Colonic mucosa (tissue), 4 donors: ENCODE measurements around the gene SMC6. TPM values are rescaled to one million over a fixed set of nuclear protein-coding genes. Genes with fewer than 3 reads are reported as not detected.

ENCODE experiments used
- DNase-seq: peaks from one replicate; pipeline ENCODE4 v3.0.0-alpha.2; 2020
- H3K27ac ChIP-seq: fragments of 200-600 bp; one replicate; pipeline ENCODE4 v1.8.0; 2021
- H3K27me3 ChIP-seq: fragments of 200-600 bp; one replicate; pipeline ENCODE4 v1.8.0; 2021
- H3K36me3 ChIP-seq: fragments of 200-600 bp; one replicate; pipeline ENCODE4 v1.8.0; 2021
- H3K4me1 ChIP-seq: fragments of 200-600 bp; one replicate; pipeline ENCODE4 v1.8.0; 2021; ENCODE audit warnings: mild to moderate bottlenecking
- H3K4me3 ChIP-seq: fragments of 200-600 bp; one replicate; pipeline ENCODE4 v1.8.0; 2021
- H3K9ac ChIP-seq, 2 donors: one replicate each; pipeline ENCODE4 v1.7.0; 2013; ENCODE audit warnings: control low read depth in 2 of 2, low read depth in 2 of 2, low read length in 2 of 2
- H3K9me3 ChIP-seq: fragments of 200-600 bp; one replicate; pipeline ENCODE4 v1.8.0; 2021
- intact Hi-C: fragments of 100-400 bp; cut with DNase I; formaldehyde crosslinking; loops from one replicate; pipeline ENCODE4 v1.14.1; 2022
- total RNA-seq, 2 donors: library from RNA; stranded (reverse); fragmentation: NEBNext Ultra II Directional in 1 of 2; extraction: Animal tissue kit (Norgen Biotek cat#: 25700) in 1 of 2; gene quantifications; one replicate each; pipeline ENCODE4 v1.2.1, GENCODE V29; 2021
- TF ChIP-seq, protein P1 (sequence below): fragments of 200-600 bp; IDR thresholded peaks from one replicate; pipeline ENCODE4 v1.8.0; 2022; ENCODE audit warnings: antibody characterized with exemption, mild to moderate bottlenecking
- donor health status: healthy.
- donor health status: DM: no; HTN: no; CAD: no.
- donor health status: DM: no; HTN: no; CAD: no.

The SMC6 gene
- total RNA-seq, 2 donors from 2014 or later, result 23.3 to 25.2 TPM

DNA sequence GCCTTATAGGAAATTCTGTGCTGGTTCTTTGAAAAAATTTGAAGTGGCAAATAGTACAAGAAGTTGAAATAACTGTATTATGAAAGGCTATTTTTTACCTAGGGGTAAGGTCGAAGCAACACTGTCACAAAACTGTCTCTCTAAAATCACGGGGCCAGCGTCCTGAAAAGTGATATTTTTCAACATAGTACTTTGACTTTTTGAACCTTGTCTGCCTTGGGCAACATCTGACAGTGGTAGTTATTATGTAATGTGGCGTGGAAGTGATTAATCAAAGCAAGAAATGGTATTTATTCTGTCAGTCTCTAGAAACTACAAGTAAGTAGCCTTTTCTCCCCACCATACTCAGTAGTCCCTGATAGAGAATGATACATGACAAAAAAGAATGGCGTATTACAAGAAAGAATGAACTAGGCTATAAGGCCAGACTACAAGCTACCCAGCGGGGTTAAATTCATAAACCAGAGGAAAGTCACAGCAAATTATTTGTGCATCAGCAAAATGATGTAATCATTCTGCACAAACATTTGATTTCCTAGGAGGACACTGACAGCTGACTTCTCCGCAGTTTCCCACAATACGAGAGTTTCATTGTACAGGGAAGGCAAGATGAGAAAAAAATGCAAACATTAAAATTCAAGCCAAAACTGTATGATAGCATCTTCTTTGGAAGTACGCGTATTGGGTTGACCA, 10.2 kb upstream of the SMC6 start:
- no peak for DNase-seq
- Histone ChIP-seq H3K36me3 (no peaks in the 10 kb centered on the region), H3K4me3 (no peak overlapping the region), H3K27me3 (no peaks in the 10 kb centered on the region), H3K27ac (no peak overlapping the region), H3K4me1 (no peaks in the 10 kb centered on the region), H3K9me3 (no peaks in the 10 kb centered on the region), H3K9ac (no peak overlapping the region)
- intact Hi-C loops, result no loop called here
- TF ChIP-seq, protein P1, sequence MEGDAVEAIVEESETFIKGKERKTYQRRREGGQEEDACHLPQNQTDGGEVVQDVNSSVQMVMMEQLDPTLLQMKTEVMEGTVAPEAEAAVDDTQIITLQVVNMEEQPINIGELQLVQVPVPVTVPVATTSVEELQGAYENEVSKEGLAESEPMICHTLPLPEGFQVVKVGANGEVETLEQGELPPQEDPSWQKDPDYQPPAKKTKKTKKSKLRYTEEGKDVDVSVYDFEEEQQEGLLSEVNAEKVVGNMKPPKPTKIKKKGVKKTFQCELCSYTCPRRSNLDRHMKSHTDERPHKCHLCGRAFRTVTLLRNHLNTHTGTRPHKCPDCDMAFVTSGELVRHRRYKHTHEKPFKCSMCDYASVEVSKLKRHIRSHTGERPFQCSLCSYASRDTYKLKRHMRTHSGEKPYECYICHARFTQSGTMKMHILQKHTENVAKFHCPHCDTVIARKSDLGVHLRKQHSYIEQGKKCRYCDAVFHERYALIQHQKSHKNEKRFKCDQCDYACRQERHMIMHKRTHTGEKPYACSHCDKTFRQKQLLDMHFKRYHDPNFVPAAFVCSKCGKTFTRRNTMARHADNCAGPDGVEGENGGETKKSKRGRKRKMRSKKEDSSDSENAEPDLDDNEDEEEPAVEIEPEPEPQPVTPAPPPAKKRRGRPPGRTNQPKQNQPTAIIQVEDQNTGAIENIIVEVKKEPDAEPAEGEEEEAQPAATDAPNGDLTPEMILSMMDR, result no peak

DNA sequence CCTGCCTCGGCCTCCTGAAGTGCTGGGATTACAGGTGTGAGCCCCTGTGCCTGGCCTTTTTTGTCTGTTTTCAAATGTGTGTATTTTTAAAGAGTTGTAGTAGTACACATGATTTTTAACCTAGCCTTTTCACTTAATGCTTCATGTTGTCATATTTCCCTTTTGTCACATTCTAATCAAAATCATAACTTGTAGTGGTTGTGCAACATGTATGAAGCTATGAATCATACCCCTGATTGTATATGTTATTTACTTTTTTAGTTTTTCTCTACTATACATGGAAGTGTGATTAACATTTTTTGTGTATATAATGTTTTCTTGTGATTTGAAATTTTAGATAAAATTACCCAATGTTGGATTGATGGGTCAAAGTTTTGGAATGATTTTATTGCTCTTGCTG, 8.8 kb upstream of the SMC6 start:
- Histone ChIP-seq H3K9me3 (no peaks in the 10 kb centered on the region), H3K9ac (no peak overlapping the region), H3K36me3 (no peaks in the 10 kb centered on the region), H3K27me3 (no peaks in the 10 kb centered on the region), H3K4me3 (no peak overlapping the region), H3K27ac (no peak overlapping the region), H3K4me1 (no peaks in the 10 kb centered on the region)
- DNase-seq, result no peak
- TF ChIP-seq, protein P1, result no peak
- intact Hi-C loops, result no loop called here

DNA sequence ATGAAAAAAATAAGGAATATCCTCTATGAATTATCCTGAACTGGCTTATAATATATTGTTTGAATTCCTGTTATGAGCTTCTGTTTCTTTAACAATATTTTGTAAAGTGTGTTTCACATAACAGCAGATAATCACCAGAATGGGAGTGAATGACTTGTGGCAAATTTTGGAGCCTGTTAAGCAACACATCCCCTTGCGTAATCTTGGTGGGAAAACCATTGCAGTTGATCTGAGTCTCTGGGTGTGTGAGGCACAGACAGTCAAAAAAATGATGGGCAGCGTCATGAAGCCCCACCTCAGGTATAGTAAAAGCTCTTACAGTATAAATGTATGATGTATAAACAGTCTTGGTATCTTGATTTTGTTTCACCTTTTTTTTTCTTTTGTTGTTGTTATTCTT, 6.2 kb upstream of the SMC6 start:
- Histone ChIP-seq H3K27me3 (no peaks in the 10 kb centered on the region), H3K9me3 (no peaks in the 10 kb centered on the region), H3K4me1 (no peaks in the 10 kb centered on the region), H3K4me3 (no peak overlapping the region), H3K9ac (no peak overlapping the region), H3K36me3 (no peaks in the 10 kb centered on the region), H3K27ac (no peak overlapping the region)
- TF ChIP-seq, protein P1, result no peak
- no peak for DNase-seq
- intact Hi-C loops, result loop anchor here (10.0 kb wide), 1 partner anchor 65 kb away; no protein-coding TSS in a partner anchor

DNA sequence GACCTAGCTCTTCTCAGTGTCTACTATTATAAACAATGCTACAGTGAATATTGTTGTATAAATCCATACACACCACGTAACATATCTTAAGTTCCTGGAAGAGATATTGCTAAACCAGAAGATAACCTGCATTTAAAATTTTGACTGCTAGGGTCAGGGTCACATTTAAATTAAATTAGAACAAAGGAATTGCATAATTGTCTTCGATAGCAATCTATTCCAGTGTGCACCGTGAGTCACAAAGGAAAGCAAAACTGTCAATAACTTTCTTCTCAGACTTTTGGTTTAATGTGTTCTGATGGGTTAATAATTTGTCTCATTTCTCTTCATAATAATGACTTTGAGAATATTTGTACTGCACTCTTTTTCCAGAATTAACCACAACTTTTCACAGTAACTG, 4.5 kb upstream of the SMC6 start:
- H3K9me3 ChIP-seq, result no peaks in the 10 kb centered on the region
- H3K9ac ChIP-seq, result no peak overlapping the region
- no peaks in the 10 kb centered on the region for H3K36me3 ChIP-seq
- intact Hi-C loops, result loop anchor here (10.0 kb wide), 1 partner anchor 67 kb away; no protein-coding TSS in a partner anchor
- TF ChIP-seq, protein P1, result no peak
- H3K27me3 ChIP-seq, result no peaks in the 10 kb centered on the region
- DNase-seq, result no peak
- no peaks in the 10 kb centered on the region for H3K4me1 ChIP-seq
- H3K27ac ChIP-seq, result no peak overlapping the region
- no peak overlapping the region for H3K4me3 ChIP-seq

DNA sequence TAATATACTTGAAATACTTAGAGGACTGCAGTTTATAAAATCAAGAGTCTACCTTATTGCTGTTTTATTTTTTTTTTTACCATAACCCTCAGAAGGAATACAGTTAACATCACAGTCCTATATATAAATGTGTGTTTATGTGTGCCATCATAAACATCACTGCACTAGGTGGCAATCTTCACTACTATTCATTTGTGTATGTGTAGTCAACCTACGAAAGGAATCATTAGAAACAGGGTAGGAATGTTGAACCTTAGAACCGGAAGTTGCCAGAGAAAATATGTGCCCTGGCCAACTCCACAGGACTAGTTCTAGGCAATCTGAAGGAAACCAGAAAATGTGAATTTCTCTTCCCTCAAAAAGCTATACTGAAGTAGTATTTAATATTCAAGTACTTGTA, 3.7 kb upstream of the SMC6 start:
- H3K9me3 ChIP-seq, result no peaks in the 10 kb centered on the region
- H3K36me3 ChIP-seq, result no peaks in the 10 kb centered on the region
- H3K27me3 ChIP-seq, result no peaks in the 10 kb centered on the region
- TF ChIP-seq, protein P1, result no peak
- intact Hi-C loops, result loop anchor here (10.0 kb wide), 1 partner anchor 67 kb away; no protein-coding TSS in a partner anchor
- H3K4me1 ChIP-seq, result no peaks in the 10 kb centered on the region
- no peak overlapping the region for H3K4me3 ChIP-seq
- H3K27ac ChIP-seq, result no peak overlapping the region
- no peak overlapping the region for H3K9ac ChIP-seq
- DNase-seq, result no peak
